T-helper 9 cell (primary cell): ENCODE results near the gene AZIN2.
"Not testable (repeated sequence)": the region's sequence is repeated elsewhere in the genome, so short reads cannot be mapped to it uniquely, and the experiment has no call there.

Source experiments
- DNase-seq: peaks from one replicate; pipeline ENCODE4 v3.0.0-alpha.2; 2020

Gene AZIN2

DNA sequence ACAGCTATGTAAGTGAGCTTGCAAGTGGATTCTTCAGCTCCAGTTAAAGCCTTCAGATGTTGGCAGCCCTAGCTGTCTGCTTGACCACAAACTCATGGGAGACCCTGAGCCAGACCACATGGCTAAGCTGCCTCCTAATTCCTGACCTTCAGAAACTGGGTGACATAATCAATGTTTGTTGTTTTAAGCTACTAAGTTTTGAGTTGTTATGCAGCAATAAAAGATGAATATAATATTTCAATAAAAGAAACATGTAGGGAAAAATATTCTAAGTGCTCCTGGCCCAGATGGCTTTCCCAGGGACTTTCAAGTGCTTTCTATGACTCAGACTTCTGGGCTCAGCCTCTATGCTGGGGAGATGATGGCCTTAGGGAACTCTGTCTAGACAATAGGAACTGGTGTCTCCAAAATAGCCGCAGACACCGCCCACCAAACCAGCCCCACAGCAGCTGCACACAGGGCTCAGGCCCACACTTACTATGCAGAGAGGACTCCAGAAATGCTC is 20.3 kb upstream of the AZIN2 start:
- no peak for DNase-seq

DNA sequence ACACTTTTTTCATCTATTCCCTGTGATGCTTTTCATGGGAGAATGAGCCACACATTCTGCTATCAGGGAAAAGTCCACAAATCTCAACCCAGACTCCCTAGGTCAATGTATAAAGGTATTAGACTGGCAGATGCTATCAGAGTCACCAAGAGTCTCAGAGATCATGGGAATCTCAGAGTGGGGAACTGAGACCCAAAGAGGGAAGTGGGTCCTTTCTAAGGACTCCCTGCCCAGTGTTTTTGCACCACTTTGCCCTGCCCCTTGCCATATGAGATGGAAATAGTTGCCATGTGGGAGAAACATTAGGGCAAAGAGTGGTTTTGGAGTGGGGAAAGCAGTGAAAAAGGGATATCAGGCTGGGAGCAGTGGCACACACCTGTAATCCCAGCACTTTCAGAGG is 19.1 kb upstream of the AZIN2 start:
- no peak for DNase-seq

DNA sequence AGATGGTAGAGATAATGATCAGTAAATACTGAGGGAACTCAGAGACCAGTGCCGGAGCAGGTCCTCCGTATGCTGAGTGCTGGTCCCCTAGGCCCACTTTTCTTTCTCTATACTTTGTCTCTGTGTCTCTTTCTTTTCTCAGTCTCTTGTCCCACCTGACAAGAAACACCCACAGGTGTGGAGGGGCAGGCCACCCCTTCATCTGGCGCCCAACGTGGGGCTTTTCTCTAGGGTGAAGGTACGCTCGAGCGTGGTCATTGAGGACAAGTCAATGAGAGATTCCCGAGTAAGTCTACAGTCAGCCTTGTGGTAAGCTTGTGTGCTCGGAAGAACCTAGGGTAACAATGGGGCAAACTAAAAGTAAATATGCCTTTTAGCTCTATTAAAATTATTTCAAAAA is 16.7 kb upstream of the AZIN2 start:
- not testable (repeated sequence) for DNase-seq

GRCh38 chr1:33065301-33065700 is 15.7 kb upstream of the AZIN2 start:
- no peak for DNase-seq

DNA sequence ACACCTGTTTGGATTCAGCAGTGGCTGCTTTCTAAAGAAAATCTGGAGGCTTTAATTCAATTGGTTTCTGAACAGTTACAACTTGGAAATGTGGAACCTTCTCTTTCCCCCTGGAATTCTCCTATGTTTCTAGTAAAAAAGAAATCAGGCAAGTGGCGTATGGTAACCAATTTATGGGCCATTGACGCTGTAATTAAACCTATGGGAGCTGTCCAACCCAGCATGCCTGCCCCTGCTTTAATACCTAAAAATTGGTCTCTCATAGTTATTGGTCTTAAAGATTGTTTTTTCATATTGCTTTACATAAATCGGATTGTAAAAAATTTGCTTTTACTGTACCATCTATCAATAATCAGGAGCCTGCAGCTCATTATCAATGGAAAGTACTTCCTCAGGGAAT is 14.5 kb upstream of the AZIN2 start:
- not testable (repeated sequence) for DNase-seq

DNA sequence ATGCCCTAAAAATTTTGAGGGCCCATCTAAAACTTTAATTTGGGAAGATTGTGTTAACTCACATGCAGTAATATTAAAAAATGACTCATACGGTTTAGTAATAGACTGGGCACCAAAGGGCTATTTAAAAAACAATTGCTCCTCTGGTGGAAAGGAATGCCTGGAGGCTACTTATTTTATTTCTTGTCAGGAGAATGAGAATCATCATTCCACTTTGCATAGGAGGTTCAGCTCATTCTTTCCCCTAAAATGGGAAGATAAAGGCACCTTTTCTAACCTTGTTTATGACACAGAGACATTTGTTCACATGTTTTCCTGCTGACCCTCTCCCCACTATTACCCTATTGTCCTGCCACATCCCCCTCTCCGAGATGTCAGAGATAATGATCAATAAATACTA is 12.8 kb upstream of the AZIN2 start:
- not testable (repeated sequence) for DNase-seq

DNA sequence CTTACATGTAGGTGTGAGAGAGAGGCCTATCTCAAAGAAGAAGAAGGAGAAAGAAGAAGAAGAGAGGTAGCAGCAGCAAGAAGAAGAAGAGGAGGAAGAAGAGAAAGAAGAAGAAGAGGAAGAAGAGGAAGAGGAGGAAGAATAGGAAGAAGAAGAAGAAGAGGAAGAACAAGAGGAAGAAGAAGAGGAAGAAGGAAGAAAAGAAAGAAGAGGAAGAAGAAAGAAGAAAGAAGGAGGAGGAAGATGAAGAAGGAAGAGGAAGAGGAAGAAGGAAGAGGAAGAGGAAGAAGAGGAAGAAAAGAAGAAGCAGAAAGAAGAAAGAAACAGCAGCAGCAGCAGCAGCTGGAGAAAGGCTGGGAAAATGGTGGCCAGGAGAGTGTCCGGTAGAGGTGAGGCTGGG is 10.3 kb upstream of the AZIN2 start:
- DNase-seq = no peak

- no peak for DNase-seq
Observed at GRCh38 chr1:33072707-33073106, 8.2 kb upstream of the AZIN2 start.

DNA sequence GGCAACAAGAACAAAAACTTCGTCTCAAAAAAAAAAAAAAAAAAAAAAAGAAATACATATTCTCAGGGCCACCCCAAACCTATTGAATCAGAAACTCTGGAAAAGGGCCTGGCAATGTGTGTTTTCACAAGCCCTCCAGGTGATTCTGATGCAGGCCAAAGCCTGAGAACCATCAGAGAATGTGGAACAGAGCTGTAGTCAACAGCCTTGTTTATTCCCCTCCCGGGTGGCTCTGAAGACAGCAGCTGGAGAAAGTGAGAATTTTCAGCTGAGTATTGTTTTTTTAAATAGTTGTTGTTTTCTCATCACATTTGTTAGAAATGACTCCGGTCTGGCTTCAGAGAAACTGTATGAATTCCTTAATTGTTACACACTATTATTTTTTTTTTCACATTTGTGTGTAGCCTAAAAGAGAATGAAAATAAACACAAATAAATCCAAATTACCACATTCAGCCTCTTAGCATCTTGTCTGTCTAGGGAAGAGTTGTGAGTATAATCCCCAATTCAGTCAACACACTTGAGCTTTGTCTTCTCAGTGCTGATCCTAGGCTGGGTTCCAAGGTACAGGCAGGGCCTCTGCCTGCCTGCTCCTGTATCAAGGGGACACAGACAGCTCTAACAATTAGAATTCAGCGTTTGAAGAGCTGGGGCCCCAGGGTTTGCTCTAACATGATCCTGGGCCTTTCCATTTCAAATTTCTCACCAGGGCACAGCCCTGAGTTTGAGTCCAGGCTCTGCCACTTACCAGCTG is 6.6 kb upstream of the AZIN2 start:
- DNase-seq = no peak

DNA sequence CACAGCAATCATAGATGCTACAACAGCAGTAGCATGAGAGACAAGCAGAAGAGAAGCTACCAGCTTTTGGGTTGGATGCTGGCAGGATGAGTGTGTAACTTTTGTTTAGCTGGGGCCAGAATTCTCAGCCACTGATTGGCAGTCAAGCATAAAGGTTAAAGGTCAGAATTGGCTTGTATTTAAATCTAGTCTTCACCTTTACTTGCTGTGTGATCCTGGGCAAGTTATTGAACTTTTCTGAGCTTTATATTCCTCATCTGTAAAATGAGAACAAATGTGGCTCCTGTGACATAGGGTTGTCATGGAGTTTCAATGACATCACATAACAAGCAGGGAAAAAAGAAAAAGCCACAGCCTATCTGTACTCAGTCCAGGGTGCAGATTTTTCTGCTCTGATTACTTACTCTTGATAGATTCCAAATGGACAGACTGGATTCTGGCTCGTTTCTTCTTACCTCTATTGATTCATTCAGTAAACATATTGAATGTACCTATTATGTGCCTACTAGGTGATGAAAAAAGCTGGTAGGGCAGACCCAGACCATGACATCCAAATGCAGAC is 2.8 kb upstream of the AZIN2 start:
- no peak for DNase-seq

DNA sequence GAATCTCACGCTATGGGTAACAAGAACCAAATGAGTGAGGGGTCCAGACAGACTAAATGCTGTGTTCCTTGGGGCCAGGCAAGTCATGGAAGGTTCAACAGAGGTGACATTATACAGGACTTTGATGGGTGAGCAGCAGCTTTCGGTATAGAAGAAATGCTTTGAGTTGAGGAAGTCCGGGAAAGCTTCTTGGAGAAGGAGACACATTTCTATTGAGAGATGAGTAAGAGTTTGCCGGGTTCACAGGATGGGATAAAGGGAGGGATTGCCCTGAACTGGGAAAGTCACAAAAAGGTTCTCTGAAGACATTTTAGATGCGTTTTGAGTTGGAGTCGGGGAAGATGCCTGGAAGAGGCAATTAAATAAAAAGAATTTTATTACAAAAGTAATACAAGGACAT is 580 bp upstream of the AZIN2 start:
- no peak for DNase-seq

DNA sequence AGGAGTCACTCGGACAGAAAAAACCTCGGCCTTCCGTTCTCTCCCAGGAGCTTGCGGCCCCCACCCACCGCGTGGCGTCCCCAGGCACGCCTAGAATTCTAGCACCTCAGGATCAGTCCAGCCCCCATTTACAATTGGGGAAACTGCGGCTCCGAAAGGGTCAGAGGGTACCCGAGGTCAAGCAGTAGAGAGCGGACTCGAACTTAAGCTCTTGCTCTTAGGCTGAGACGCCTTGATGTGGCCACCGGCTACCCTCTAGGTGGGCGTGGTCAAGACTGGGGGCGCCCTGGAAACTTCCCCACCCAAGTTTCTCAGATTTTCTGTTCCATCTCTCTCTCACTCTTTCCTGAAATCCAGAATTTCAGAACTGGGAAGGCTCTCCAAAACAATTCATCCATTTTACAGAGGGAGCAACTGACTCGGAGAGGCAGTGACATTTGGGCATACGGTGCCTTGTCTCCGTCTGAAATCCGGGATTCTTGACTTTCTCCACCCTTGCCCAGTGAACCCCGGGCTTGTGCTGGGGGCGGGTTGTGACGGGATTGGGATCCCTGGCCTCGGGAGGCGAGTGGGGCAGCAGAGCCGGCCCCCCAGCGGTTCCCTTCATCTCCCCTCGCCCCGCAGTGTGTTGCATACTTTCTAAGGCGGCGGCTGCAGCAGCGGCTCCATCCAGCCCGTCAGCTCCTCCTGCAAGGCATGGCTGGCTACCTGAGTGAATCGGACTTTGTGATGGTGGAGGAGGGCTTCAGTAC is 777 bp downstream of the AZIN2 start:
- DNase-seq = no peak

- DNase-seq = no peak
Observed at GRCh38 chr1:33082575-33083108, 1.7 kb downstream of the AZIN2 start.

DNA sequence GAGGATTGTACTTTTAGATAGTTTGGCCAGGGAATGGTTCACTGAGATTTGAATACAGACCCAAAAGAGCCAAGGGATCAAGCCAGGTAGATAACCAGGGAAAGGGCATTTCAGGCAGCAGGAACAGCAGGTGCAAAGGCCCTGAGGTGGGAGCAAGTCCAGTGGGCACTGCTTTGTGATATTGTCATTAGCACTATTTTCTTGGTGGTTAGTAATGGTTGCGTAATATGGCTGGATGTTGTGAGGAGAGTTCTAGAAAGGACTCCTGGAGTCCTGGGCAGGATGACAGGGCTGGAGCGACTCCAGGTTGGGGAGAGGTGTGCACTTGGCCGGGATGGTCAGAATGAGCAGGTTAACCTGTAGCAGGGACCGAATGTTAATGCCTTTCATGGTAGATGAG is 4.4 kb downstream of the AZIN2 start:
- DNase-seq = no peak

GRCh38 chr1:33086384-33086850 is 5.5 kb downstream of the AZIN2 start:
- DNase-seq = no peak

GRCh38 chr1:33087677-33088076 is 6.7 kb downstream of the AZIN2 start:
- DNase-seq = no peak

GRCh38 chr1:33088119-33088906 is 7.4 kb downstream of the AZIN2 start:
- DNase-seq = no peak

- DNase-seq = no peak
Observed at GRCh38 chr1:33089457-33089856, 8.5 kb downstream of the AZIN2 start.

- DNase-seq = no peak
Observed at GRCh38 chr1:33092438-33092837, 11.5 kb downstream of the AZIN2 start.

DNA sequence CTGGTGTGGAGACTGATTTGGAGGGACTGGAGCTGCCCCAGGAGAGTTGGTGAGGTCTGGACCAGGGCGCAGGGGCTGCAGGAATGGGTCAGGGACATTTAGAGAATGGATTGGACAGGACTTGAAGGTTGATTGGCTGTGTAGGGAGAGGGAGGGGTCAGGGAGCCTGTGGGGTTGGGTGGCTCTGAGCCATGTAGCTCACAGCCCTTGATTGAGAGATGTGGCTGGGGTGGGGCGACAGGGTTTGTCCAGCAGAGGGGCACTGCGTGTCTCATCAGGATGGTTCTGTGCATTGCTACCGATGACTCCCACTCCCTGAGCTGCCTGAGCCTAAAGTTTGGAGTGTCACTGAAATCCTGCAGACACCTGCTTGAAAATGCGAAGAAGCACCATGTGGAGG is 12.1 kb downstream of the AZIN2 start:
- no peak for DNase-seq

DNA sequence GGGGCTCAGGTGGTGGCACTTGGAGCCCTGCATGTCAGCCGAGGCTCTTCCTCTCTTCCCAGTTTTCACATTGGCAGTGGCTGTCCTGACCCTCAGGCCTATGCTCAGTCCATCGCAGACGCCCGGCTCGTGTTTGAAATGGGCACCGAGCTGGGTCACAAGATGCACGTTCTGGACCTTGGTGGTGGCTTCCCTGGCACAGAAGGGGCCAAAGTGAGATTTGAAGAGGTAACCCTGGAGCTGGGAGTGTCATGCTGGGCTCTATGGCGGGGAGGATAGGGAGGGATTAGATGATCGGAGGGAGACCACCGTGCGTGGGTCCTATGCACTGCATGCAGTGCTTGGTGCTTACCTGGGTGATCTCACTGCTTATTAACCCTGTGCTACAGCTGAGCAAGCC is 13.5 kb downstream of the AZIN2 start:
- DNase-seq = no peak

- peak; percentile 26 for DNase-seq
Observed at GRCh38 chr1:33094971-33095604, 14.1 kb downstream of the AZIN2 start.
